Bronchial epithelial cell (primary cell): Measurements from ENCODE around the gene ABCD3. TPM values are rescaled to one million over a fixed set of nuclear protein-coding genes. Genes with fewer than 3 reads are reported as not detected.
"Not testable (repeated sequence)": the region's sequence is repeated elsewhere in the genome, so short reads cannot be mapped to it uniquely, and the experiment has no call there.

Experiments used
- DNase-seq: peaks from one replicate; pipeline ENCODE4 v3.0.0-alpha.2; 2010; ENCODE audit warnings: low read depth
- FAIRE-seq: peaks from 2 replicates; lab custom pipeline; 2011; peaks lifted over from hg19 to GRCh38; lab: Jason Lieb, UNC
- H3K27me3 ChIP-seq: 2 replicates; pipeline ENCODE4 v1.5.1; 2011; ENCODE audit warnings: low read length; ENCODE audit not compliant: control insufficient read depth, insufficient read depth
- H3K36me3 ChIP-seq: 2 replicates; pipeline ENCODE4 v1.5.1; 2011; ENCODE audit warnings: low read length; ENCODE audit not compliant: control insufficient read depth, insufficient read depth
- H3K4me3 ChIP-seq: 2 replicates; pipeline ENCODE4 v1.5.1; 2011; ENCODE audit warnings: mild to moderate bottlenecking, low read depth, low read length, control low read depth
- total RNA-seq: library from RNA; depleted of rRNA; stranded (reverse); fragments of >200 nt; gene quantifications from 2 replicates; pipeline ENCODE4 v1.2.1, GENCODE V29; 2014
- TF ChIP-seq, protein P1 (sequence below): IDR thresholded peaks from 2 replicates; pipeline ENCODE4 v1.5.1; 2011; ENCODE audit warnings: mild to moderate bottlenecking, moderate library complexity, low read length, control low read depth, inconsistent platforms; ENCODE audit not compliant: insufficient read depth, severe bottlenecking

The ABCD3 gene
- total RNA-seq, result 29.2 and 40.6 TPM in 2 replicates

DNA sequence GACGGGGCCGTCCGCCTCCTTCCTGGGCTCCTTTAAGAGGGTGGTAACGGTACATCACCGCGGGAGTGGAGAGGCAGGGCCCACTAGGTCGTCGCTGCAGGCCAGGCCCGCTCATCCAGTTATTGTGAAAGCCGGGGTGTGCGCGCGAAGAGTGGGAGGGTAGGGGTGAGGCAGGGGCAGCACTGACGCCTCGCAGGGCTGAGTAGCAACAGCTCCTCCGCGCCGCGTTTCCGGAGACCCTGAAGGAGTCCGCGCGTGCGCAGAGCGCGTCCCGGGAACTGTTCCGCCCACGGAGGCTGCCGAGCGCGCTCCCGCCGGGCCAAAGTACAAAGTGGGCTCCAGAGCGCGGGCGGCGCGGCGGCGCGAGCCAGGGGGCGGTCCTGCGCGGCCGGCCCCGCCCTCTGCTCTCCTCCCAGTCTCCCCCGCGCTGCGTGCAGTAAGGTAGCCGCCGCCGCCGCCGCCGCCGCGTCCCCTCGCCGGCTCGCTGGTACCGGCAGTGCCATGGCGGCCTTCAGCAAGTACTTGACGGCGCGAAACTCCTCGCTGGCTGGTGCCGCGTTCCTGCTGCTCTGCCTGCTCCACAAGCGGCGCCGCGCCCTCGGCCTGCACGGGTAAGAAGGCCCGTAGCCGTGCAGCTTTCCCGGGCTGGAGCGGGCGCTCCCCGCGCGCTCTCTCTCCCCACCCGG, at the start of gene ABCD3:
Gene ABCD3 (plus strand): TSS at position 412 of the 686 bp plus-strand sequence. CDS start 90 bp downstream, at position 502.
- Histone ChIP-seq H3K4me3 (peak within 1 kb of the TSS; percentile 95), H3K36me3 (no peaks in the 10 kb centered on the region), H3K27me3 (no peaks in the 10 kb centered on the region)
- DNase-seq (peak; percentile 93), FAIRE-seq (no peak)
- TF ChIP-seq, protein P1, sequence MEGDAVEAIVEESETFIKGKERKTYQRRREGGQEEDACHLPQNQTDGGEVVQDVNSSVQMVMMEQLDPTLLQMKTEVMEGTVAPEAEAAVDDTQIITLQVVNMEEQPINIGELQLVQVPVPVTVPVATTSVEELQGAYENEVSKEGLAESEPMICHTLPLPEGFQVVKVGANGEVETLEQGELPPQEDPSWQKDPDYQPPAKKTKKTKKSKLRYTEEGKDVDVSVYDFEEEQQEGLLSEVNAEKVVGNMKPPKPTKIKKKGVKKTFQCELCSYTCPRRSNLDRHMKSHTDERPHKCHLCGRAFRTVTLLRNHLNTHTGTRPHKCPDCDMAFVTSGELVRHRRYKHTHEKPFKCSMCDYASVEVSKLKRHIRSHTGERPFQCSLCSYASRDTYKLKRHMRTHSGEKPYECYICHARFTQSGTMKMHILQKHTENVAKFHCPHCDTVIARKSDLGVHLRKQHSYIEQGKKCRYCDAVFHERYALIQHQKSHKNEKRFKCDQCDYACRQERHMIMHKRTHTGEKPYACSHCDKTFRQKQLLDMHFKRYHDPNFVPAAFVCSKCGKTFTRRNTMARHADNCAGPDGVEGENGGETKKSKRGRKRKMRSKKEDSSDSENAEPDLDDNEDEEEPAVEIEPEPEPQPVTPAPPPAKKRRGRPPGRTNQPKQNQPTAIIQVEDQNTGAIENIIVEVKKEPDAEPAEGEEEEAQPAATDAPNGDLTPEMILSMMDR, result no peak

DNA sequence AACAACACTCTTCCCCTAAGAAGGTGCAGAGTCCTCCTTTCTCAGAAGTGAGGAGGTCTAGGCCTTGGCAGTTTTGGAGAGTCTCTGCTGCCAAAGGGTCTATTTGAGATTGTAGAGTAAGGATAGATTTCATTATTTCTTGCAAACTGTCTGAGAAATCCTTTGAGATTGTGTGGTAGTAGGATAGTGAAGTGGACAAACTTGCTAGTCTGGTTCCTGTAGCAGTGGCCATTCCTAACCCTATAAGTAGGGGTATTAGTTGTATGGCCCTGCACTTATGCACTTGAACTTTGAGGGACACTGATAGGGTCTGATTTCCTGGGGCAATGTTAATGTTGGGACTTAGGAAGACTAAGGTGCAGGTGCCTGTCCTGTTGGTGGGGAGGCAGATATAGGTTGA, 45.4 kb upstream of the ABCD3 start:
- not testable (repeated sequence) for H3K4me3 ChIP-seq, FAIRE-seq, H3K27me3 ChIP-seq, H3K36me3 ChIP-seq
- DNase-seq, result peak; percentile 9

- H3K36me3 ChIP-seq, H3K27me3 ChIP-seq, FAIRE-seq, H3K4me3 ChIP-seq, DNase-seq: not testable (repeated sequence)
These were observed 44.9 kb upstream of the ABCD3 start for GRCh38 chr1:94373311-94373710.

- not testable (repeated sequence) for FAIRE-seq, H3K27me3 ChIP-seq, H3K36me3 ChIP-seq, H3K4me3 ChIP-seq
- DNase-seq, result peak; percentile 43
These were observed 42.5 kb upstream of the ABCD3 start for GRCh38 chr1:94375666-94376065.

GRCh38 chr1:94378493-94378892, 39.7 kb upstream of the ABCD3 start:
- DNase-seq, FAIRE-seq: not testable (repeated sequence)

DNA sequence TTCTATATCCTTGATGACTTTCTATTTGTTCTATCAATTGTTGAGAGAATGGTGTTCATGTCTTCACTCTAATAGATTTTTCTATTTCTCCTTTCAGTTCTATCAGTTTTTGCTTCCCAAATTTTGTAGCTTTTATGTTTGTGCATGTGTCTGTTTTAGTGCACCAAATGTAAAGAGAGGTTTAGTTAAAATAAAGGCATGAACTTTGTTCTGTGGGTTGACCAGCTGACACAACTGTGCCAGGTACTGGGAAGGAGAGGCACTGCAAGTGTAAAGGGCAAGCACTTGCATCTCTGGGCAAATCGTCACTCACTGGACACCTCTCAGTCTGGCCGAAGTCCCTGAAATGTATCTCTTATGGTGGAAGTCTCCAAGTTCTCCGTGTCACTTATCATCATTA, 38.6 kb upstream of the ABCD3 start:
- Histone ChIP-seq H3K36me3 (no peaks in the 10 kb centered on the region), H3K4me3 (no peak overlapping the region), H3K27me3 (no peaks in the 10 kb centered on the region)
- TF ChIP-seq, protein P1, result no peak
- FAIRE-seq (no peak), DNase-seq (no peak)

More at GRCh38 chr1:94378493-94378892, 39.7 kb upstream of the ABCD3 start:
- H3K4me3 ChIP-seq, H3K36me3 ChIP-seq, H3K27me3 ChIP-seq: not testable (repeated sequence)

DNA sequence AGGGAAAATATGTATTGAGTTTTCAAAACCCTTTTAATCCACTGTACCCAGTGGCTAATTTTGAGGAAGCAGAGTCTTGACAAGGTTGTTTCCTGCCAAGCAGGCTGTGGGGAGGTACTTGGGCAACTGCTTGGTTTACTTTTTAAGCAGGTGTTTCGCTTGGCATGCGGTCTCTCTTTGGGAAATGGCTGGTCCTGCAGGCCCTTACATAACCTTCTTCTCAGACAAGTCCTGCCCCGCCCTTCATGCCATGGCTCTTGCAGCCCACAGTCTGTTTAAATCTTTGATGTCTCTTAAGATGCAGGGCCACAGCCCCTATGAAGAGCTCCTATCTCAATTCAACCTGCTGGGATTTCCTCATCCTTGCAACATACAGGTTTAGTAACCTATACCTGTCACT, 36.0 kb upstream of the ABCD3 start:
- TF ChIP-seq, protein P1, result no peak
- Histone ChIP-seq H3K27me3 (no peaks in the 10 kb centered on the region), H3K4me3 (no peak overlapping the region), H3K36me3 (no peaks in the 10 kb centered on the region)
- DNase-seq, result peak; percentile 45
- no peak for FAIRE-seq

GRCh38 chr1:94383966-94384408, 34.2 kb upstream of the ABCD3 start:
- Histone ChIP-seq H3K27me3 (no peaks in the 10 kb centered on the region), H3K4me3 (no peak overlapping the region), H3K36me3 (no peaks in the 10 kb centered on the region)
- TF ChIP-seq, protein P1, result no peak
- FAIRE-seq (no peak), DNase-seq (no peak)
